Measurements from ENCODE around the gene ETV7. TPM values are rescaled to one million over a fixed set of nuclear protein-coding genes. Genes with fewer than 3 reads are reported as not detected.
"Not testable (repeated sequence)": the region's sequence is repeated elsewhere in the genome, so short reads cannot be mapped to it uniquely, and the experiment has no call there.

The ETV7 gene
- total RNA-seq, 2 donors from 2014 or later = 0.47 to 0.63 TPM

GRCh38 chr6:36350082-36350481 lies 37.4 kb downstream of the ETV7 start:
- DNase-seq = no peak
- intact Hi-C loops (cut with DNase I) = no loop called here
- ATAC-seq = no peak

GRCh38 chr6:36349240-36349639 lies 38.2 kb downstream of the ETV7 start:
- no peak for DNase-seq
- intact Hi-C loops (cut with DNase I) = no loop called here

GRCh38 chr6:36347621-36348020 lies 39.8 kb downstream of the ETV7 start:
- intact Hi-C loops (cut with DNase I) = no loop called here
- peak; percentile 1 to 8 for ATAC-seq

More at GRCh38 chr6:36349240-36349639, 38.2 kb downstream of the ETV7 start:
- ATAC-seq = no peak

GRCh38 chr6:36346486-36347273 lies 40.8 kb downstream of the ETV7 start:
- ATAC-seq (no peak), DNase-seq (no peak)
- intact Hi-C loops (cut with DNase I) = no loop called here

More at GRCh38 chr6:36347621-36348020, 39.8 kb downstream of the ETV7 start:
- no peak for DNase-seq

GRCh38 chr6:36345681-36346466 lies 41.6 kb downstream of the ETV7 start:
- DNase-seq (no peak), ATAC-seq (no peak)
- intact Hi-C loops (cut with DNase I) = no loop called here

- no peak for DNase-seq
- intact Hi-C loops (cut with DNase I) = no loop called here
- no peak for ATAC-seq
Measured at GRCh38 chr6:36343109-36343680, 44.3 kb downstream of the ETV7 start.

GRCh38 chr6:36340618-36341454 lies 46.6 kb downstream of the ETV7 start:
- intact Hi-C loops (cut with DNase I) = no loop called here
- DNase-seq (peak; percentile 81), ATAC-seq (peak; percentile 82 to 87)

- no peak for ATAC-seq
- DNase-seq = no peak
- intact Hi-C loops (cut with DNase I) = no loop called here
Measured at GRCh38 chr6:36340306-36340617, 47.2 kb downstream of the ETV7 start.

GRCh38 chr6:36339146-36339545 lies 48.3 kb downstream of the ETV7 start:
- ATAC-seq (no peak), DNase-seq (no peak)
- intact Hi-C loops (cut with DNase I) = no loop called here

GRCh38 chr6:36338223-36338622 lies 49.2 kb downstream of the ETV7 start:
- intact Hi-C loops (cut with DNase I); DNase-seq; ATAC-seq: not testable (repeated sequence)

- no peak for ATAC-seq
- DNase-seq = no peak
- intact Hi-C loops (cut with DNase I) = no loop called here
Measured at GRCh38 chr6:36337814-36338213, 49.7 kb downstream of the ETV7 start.

- ATAC-seq = no peak
Measured at GRCh38 chr6:36336779-36337241, 50.7 kb downstream of the ETV7 start, which contains the start of gene BNIP5. TSS of gene BNIP5 (minus strand) at chr6:36336888. CDS start at chr6:36330690, 6,198 bp downstream.

GRCh38 chr6:36336208-36336710 lies 51.2 kb downstream of the ETV7 start:
- intact Hi-C loops (cut with DNase I) = no loop called here
- DNase-seq (no peak), ATAC-seq (no peak)

More at GRCh38 chr6:36336779-36337241, 50.7 kb downstream of the ETV7 start, which contains the start of gene BNIP5:
- DNase-seq = no peak
- intact Hi-C loops (cut with DNase I) = no loop called here

- DNase-seq = no peak
- no peak for ATAC-seq
- intact Hi-C loops (cut with DNase I) = no loop called here
Measured at GRCh38 chr6:36335465-36336207, 51.8 kb downstream of the ETV7 start.

GRCh38 chr6:36334832-36335459 lies 52.5 kb downstream of the ETV7 start:
- peak in 1 of 2 donors; percentile 28 for ATAC-seq
- no peak for DNase-seq
- intact Hi-C loops (cut with DNase I) = no loop called here

GRCh38 chr6:36333931-36334725 lies 53.3 kb downstream of the ETV7 start:
- no peak for DNase-seq
- ATAC-seq = peak; percentile 40 to 56
- intact Hi-C loops (cut with DNase I) = no loop called here

Data from left cardiac atrium (tissue), 4 donors.